ENCODE data around the gene GFM1. TPM values are rescaled to one million over a fixed set of nuclear protein-coding genes. Genes with fewer than 3 reads are reported as not detected.

GFM1 gene
- polyA plus RNA-seq, 1 donor (not counting 4 experiments of a cell fraction or from before 2014, with no cell fraction given), result 35.9 TPM

GRCh38 chr3:158731486-158731885 lies 87.2 kb downstream of the GFM1 start:
- H3K9me3 ChIP-seq (ENCODE audit: control insufficient read depth, low read depth, low read length), result no peaks in the 10 kb centered on the region
- no peaks in the 10 kb centered on the region for H3K27me3 ChIP-seq (ENCODE audit: control insufficient read depth, extremely low read depth, insufficient read depth, low read length)
- TF ChIP-seq EZH2 (IDR thresholded peaks at IDR 0.05; ENCODE audit: low read length), result no peak
- TF ChIP-seq, protein P1, sequence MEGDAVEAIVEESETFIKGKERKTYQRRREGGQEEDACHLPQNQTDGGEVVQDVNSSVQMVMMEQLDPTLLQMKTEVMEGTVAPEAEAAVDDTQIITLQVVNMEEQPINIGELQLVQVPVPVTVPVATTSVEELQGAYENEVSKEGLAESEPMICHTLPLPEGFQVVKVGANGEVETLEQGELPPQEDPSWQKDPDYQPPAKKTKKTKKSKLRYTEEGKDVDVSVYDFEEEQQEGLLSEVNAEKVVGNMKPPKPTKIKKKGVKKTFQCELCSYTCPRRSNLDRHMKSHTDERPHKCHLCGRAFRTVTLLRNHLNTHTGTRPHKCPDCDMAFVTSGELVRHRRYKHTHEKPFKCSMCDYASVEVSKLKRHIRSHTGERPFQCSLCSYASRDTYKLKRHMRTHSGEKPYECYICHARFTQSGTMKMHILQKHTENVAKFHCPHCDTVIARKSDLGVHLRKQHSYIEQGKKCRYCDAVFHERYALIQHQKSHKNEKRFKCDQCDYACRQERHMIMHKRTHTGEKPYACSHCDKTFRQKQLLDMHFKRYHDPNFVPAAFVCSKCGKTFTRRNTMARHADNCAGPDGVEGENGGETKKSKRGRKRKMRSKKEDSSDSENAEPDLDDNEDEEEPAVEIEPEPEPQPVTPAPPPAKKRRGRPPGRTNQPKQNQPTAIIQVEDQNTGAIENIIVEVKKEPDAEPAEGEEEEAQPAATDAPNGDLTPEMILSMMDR (optimal IDR thresholded peaks at IDR 0.05 in 1 of 3, IDR thresholded peaks at IDR 0.05 in 1 of 3, conservative IDR thresholded peaks at IDR 0.05 in 1 of 3; ENCODE audit: extremely low read depth in 1 of 3, insufficient read depth in 2 of 3, low read length in 3 of 3), result no peak
- no peak overlapping the region for H3K9ac ChIP-seq (ENCODE audit: control insufficient read depth, extremely low read depth, insufficient read depth, low read length)
- DNase-seq (ENCODE audit: low read depth, low spot score), result no peak
- peak overlapping the region in 2 of 3 experiments; percentile 15 to 39 for H3K4me3 ChIP-seq (ENCODE audit: control insufficient read depth in 2 of 3, extremely low read depth in 1 of 3, insufficient read depth in 2 of 3, low read depth in 1 of 3, low read length in 3 of 3)
- H3K9me1 ChIP-seq (ENCODE audit: control insufficient read depth, extremely low read depth, insufficient read depth, low read length), result no peaks in the 10 kb centered on the region
- peak overlapping the region; percentile 64 for H3K4me2 ChIP-seq (ENCODE audit: control insufficient read depth, extremely low read depth, insufficient read depth, low read depth, low read length)
- no peaks in the 10 kb centered on the region for H3K36me3 ChIP-seq (ENCODE audit: control insufficient read depth in 2 of 2, extremely low read depth in 1 of 2, insufficient read depth in 2 of 2, low read length in 2 of 2)
- FAIRE-seq, result no peak
- no peak overlapping the region for H2AFZ ChIP-seq (ENCODE audit: control insufficient read depth, low read length)
- H3K4me1 ChIP-seq (ENCODE audit: control insufficient read depth, extremely low read depth, insufficient read depth, low read length), result peaks cover 9% of the 10 kb centered on the region
- H3K79me2 ChIP-seq (ENCODE audit: control insufficient read depth, insufficient read depth, low read length), result no peaks in the 10 kb centered on the region
- no peaks in the 10 kb centered on the region for H4K20me1 ChIP-seq (ENCODE audit: control insufficient read depth, extremely low read depth, insufficient read depth, low read length)
- dilution Hi-C loops (cut with MboI; ENCODE audit: extremely low pct_ligation_motif_present, low sequenced_read_pairs), result no loop called here
- H3K27ac ChIP-seq (ENCODE audit: control insufficient read depth, insufficient read depth, low read length), result no peak overlapping the region

- H3K36me3 ChIP-seq (ENCODE audit: control insufficient read depth in 2 of 2, extremely low read depth in 1 of 2, insufficient read depth in 2 of 2, low read length in 2 of 2), result no peaks in the 10 kb centered on the region
- H3K9ac ChIP-seq (ENCODE audit: control insufficient read depth, extremely low read depth, insufficient read depth, low read length), result peak within 1 kb of the TSS; percentile 9
- H3K27me3 ChIP-seq (ENCODE audit: control insufficient read depth, extremely low read depth, insufficient read depth, low read length), result no peaks in the 10 kb centered on the region
- H3K9me1 ChIP-seq (ENCODE audit: control insufficient read depth, extremely low read depth, insufficient read depth, low read length), result no peaks in the 10 kb centered on the region
- peaks cover 9% of the 10 kb centered on the region for H3K4me1 ChIP-seq (ENCODE audit: control insufficient read depth, extremely low read depth, insufficient read depth, low read length)
- no peaks in the 10 kb centered on the region for H4K20me1 ChIP-seq (ENCODE audit: control insufficient read depth, extremely low read depth, insufficient read depth, low read length)
- H3K27ac ChIP-seq (ENCODE audit: control insufficient read depth, insufficient read depth, low read length), result no peak within 1 kb of the TSS
- no peaks in the 10 kb centered on the region for H3K79me2 ChIP-seq (ENCODE audit: control insufficient read depth, insufficient read depth, low read length)
- no peak for TF ChIP-seq EZH2 (IDR thresholded peaks at IDR 0.05; ENCODE audit: low read length)
- TF ChIP-seq, protein P1 (optimal IDR thresholded peaks at IDR 0.05 in 1 of 3, IDR thresholded peaks at IDR 0.05 in 1 of 3, conservative IDR thresholded peaks at IDR 0.05 in 1 of 3; ENCODE audit: extremely low read depth in 1 of 3, insufficient read depth in 2 of 3, low read length in 3 of 3), result no peak
- peak within 1 kb of the TSS; percentile 15 to 57 (median 39) for H3K4me3 ChIP-seq (ENCODE audit: control insufficient read depth in 2 of 3, extremely low read depth in 1 of 3, insufficient read depth in 2 of 3, low read depth in 1 of 3, low read length in 3 of 3)
- H2AFZ ChIP-seq (ENCODE audit: control insufficient read depth, low read length), result peak within 1 kb of the TSS; percentile 37
- DNase-seq (ENCODE audit: low read depth, low spot score) (no peak), FAIRE-seq (no peak)
- H3K4me2 ChIP-seq (ENCODE audit: control insufficient read depth, extremely low read depth, insufficient read depth, low read depth, low read length), result peak within 1 kb of the TSS; percentile 64
- dilution Hi-C loops (cut with MboI; ENCODE audit: extremely low pct_ligation_motif_present, low sequenced_read_pairs), result no loop called here
- no peaks in the 10 kb centered on the region for H3K9me3 ChIP-seq (ENCODE audit: control insufficient read depth, low read depth, low read length)
Measured at GRCh38 chr3:158731938-158732855, 87.9 kb downstream of the GFM1 start, which contains the start of gene RARRES1. Gene RARRES1 (minus strand): TSS chr3:158732457. CDS start chr3:158732415, 42 bp downstream.
